ENCODE results near the gene LRRC8E. TPM values are rescaled to one million over a fixed set of nuclear protein-coding genes. Genes with fewer than 3 reads are reported as not detected.
A peak's percentile ranks its signal among the peaks of the same experiment; 100 is the strongest.

LRRC8E gene
- total RNA-seq, 1 donor from 2014 or later, result not detected

DNA sequence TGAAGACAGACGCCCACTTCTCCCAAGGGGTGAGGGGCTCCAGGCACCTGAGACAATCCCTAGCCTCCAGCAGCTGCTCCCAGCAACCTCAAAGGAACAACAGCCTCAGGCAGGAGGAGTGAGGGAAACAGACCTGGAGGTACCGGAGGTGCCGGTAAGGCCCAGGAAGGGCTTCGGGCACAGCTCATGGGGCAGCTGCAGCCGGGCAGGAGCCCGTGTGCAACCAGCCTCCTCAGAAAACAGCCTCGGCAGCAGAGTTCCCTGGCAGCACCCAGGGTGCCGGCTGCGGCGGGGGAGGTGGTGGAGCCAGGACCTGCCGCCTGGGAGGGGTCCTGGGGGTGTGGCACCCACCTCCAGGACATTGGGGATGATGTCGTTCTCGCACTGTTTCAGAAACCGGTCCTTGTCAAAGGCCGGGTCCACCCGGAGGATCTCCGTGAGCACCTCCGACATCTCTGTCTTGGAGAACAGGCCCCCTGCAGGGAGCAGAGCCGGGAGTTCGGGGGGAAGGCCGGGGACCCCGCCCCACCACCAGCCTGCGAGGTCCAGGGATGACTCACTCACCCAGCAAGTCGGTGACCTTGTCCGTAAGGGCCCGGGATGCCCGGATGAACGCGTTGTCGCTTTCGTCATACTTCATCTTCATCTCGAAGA, 44.1 kb downstream of the LRRC8E start:
- DNase-seq, result no peak
- no peak overlapping the region for H3K27ac Mint-ChIP-seq
- no peaks in the 10 kb centered on the region for H3K9me3 Mint-ChIP-seq
- intact Hi-C loops (cut with micrococcal nuclease), result no loop called here
- H3K4me3 Mint-ChIP-seq, result no peak overlapping the region
- H3K4me1 Mint-ChIP-seq, result peaks cover 7% of the 10 kb centered on the region
- peaks cover 34% of the 10 kb centered on the region for H3K36me3 Mint-ChIP-seq (ENCODE audit: low read depth)
- no peaks in the 10 kb centered on the region for H3K27me3 Mint-ChIP-seq

DNA sequence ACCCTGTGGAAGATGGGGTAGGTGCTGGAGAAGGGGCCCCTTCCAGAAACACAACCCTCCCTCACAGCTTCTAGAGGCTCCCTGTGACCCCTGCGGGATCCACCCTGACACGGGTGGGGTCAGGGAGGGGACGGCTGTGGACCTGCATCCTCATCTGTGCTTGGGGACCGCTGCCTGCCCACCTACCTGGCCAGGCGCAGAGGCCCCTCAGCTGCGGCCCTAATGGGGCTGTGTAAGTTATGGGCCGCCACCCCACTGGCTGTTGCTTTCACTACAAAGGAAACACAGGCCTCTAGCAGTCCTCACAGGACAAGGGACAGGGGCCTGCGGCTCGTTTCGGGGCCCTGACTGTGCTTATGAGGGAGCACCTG, 44.6 kb downstream of the LRRC8E start:
- peaks cover 38% of the 10 kb centered on the region for H3K36me3 Mint-ChIP-seq (ENCODE audit: low read depth)
- no peak overlapping the region for H3K27ac Mint-ChIP-seq
- peaks cover 7% of the 10 kb centered on the region for H3K4me1 Mint-ChIP-seq
- no peaks in the 10 kb centered on the region for H3K27me3 Mint-ChIP-seq
- H3K4me3 Mint-ChIP-seq, result no peak overlapping the region
- DNase-seq, result no peak
- intact Hi-C loops (cut with micrococcal nuclease), result no loop called here
- H3K9me3 Mint-ChIP-seq, result no peaks in the 10 kb centered on the region

DNA sequence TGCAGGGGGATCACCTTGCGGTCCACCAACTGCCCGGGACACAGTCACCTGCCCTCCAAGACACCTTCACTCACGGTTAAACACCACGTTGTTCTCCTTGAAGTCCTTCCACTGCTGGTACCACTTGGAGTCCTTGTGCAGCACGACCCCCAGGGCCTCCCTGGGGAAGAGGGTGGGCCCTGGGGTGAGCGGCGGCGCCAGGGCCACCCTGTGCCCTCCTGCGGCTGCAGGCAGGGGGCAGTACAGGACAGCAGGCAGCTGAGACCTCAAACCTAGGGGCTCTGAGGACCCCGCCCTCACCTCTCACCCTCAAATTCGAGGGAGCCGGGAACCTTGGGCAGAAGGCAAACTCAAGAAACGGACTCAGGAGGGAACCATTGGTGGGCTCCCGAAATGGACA, 45.1 kb downstream of the LRRC8E start:
- Mint-ChIP-seq H3K36me3 (ENCODE audit: low read depth) (peaks cover 37% of the 10 kb centered on the region), H3K27ac (no peak overlapping the region), H3K27me3 (no peaks in the 10 kb centered on the region), H3K4me1 (peaks cover 6% of the 10 kb centered on the region), H3K9me3 (no peaks in the 10 kb centered on the region), H3K4me3 (no peak overlapping the region)
- intact Hi-C loops (cut with micrococcal nuclease), result no loop called here
- DNase-seq, result no peak

DNA sequence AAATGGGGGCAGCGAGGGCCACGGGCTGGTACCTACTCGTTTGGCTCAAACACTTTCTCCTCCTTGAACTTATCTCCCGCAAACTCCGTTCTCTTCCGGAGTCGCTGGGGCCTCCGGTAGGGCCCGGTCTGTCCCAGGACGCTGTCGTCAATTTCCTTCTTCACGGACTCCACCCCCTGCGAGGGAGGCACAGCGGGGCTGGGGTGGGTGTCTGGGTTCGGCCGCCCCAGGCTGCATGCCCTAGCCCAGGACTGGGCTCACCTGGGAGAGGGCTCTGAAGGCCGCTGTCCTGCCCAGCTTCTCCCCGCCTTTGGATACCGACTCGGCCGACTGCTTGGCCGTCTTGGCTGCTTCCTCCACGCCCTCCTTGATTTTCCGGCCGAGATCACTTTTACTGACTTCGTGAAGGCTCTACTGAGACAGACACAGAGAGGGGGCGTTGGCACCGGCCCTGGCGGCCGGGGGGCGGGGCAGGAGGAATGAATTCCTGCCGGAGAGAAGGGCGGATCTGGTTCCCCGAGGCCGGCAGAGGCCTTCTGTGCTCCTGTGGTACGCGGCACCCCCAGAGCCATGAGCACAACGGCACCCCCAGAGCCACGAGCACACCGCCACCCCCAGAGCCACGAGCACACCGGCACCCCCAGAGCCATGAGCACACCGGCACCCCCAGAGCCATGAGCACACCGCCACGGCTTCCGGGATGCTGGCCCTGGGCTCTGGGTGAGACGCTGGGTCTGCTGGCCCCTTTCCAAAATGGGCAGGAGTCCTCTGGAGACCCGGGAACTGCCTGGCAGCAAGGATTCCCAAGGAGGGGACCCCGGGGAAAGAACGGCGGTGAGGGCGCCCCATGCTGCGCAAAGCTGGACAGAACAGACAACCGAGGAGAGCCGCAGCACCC, 45.8 kb downstream of the LRRC8E start:
- H3K27ac Mint-ChIP-seq, result no peak overlapping the region
- H3K9me3 Mint-ChIP-seq, result no peaks in the 10 kb centered on the region
- H3K36me3 Mint-ChIP-seq (ENCODE audit: low read depth), result peaks cover 39% of the 10 kb centered on the region
- no peak overlapping the region for H3K4me3 Mint-ChIP-seq
- H3K4me1 Mint-ChIP-seq, result peaks cover 2% of the 10 kb centered on the region
- no peaks in the 10 kb centered on the region for H3K27me3 Mint-ChIP-seq
- DNase-seq, result no peak
- intact Hi-C loops (cut with micrococcal nuclease), result no loop called here

DNA sequence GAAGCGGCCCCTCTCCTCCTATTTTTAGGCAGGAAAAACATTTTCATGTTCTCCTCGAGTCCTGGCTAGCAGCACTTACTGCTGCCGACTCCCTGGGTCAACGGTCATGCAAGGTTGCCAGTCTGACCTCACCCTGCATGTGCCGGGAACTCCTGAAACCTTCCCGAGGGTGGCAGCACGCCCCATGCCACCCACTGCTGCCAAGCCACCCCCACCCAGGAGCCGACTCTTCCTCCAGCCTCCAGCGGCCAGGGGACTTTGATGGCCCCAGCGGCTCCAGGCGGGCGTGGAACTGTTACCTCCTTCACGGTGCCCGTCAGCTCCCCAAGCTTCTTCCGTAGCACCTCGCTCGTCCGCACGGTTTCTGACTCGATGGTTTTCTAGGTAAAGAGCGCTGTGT, 46.5 kb downstream of the LRRC8E start:
- Mint-ChIP-seq H3K27ac (no peak overlapping the region), H3K4me3 (no peak overlapping the region), H3K27me3 (no peaks in the 10 kb centered on the region), H3K9me3 (no peaks in the 10 kb centered on the region), H3K36me3 (ENCODE audit: low read depth) (peaks cover 35% of the 10 kb centered on the region), H3K4me1 (no peaks in the 10 kb centered on the region)
- no peak for DNase-seq
- intact Hi-C loops (cut with micrococcal nuclease), result no loop called here

DNA sequence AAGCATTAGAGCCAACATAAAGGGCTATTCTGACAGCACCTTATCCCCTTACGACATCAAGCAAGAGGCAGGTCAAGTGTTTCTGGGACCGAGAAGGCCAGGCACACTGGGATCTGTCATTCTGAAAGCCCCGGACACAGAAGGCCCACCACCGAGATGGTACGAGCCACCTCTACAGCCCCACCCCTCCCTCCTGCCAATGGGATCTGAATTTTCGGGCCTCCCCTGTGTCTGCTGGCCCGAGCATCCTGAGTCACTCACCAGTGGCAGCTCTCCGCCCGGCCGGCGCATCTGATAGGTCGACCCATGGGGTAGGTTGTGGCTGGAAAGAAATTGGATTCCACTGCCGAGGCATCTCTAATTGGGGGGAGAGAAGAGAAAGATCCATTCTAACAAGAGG, 52.5 kb downstream of the LRRC8E start:
- Mint-ChIP-seq H3K27me3 (no peaks in the 10 kb centered on the region), H3K27ac (no peak overlapping the region), H3K9me3 (no peaks in the 10 kb centered on the region), H3K4me3 (peak overlapping the region; percentile 54), H3K36me3 (ENCODE audit: low read depth) (peaks cover 24% of the 10 kb centered on the region), H3K4me1 (peaks cover 22% of the 10 kb centered on the region)
- intact Hi-C loops (cut with micrococcal nuclease), result loop anchor here (5.0 to 10.0 kb wide), 2 partner anchors 214 to 1204 kb away; partner anchors contain the start of genes GPR108 and TRIP10
- no peak for DNase-seq

DNA sequence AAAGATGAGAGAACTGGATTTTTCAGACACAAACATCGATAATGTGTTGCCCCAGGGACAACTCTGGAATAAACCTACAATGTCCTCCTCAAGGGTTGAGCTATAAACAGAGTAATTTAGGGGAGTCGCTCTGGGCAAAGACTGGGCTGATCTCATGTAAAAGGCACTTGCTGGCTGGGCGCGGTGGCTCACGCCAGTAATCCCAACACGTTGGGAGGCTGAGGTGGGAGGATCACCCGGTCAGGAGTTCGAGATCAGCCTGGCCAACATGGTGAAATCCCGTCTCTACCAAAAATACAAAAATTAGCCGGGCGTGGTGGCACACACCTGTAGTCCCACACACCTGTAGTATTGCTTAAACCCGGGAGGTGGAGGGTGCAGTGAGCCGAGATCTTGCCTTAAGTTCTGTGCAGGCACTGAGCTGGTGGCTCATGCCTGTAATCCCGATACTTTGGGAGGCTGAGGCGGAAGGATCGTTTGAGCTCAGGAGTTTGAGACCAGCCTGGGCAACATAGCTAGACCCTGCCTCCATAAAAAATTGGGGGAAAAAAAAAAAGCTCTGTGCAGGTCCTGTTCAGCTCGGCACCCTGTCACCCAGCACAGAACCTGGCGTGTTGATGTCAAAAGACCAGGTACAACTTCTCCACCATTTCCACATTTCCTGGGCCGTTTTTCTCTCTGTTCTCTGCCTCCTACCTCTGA, 53.7 kb downstream of the LRRC8E start:
- Mint-ChIP-seq H3K36me3 (ENCODE audit: low read depth) (peaks cover 23% of the 10 kb centered on the region), H3K4me3 (peak overlapping the region; percentile 98), H3K27me3 (no peaks in the 10 kb centered on the region), H3K4me1 (peaks cover 22% of the 10 kb centered on the region), H3K9me3 (no peaks in the 10 kb centered on the region), H3K27ac (no peak overlapping the region)
- intact Hi-C loops (cut with micrococcal nuclease), result loop anchor here (5.0 to 10.0 kb wide), 2 partner anchors 213 to 1205 kb away; partner anchors contain the start of genes GPR108 and TRIP10
- DNase-seq, result no peak

DNA sequence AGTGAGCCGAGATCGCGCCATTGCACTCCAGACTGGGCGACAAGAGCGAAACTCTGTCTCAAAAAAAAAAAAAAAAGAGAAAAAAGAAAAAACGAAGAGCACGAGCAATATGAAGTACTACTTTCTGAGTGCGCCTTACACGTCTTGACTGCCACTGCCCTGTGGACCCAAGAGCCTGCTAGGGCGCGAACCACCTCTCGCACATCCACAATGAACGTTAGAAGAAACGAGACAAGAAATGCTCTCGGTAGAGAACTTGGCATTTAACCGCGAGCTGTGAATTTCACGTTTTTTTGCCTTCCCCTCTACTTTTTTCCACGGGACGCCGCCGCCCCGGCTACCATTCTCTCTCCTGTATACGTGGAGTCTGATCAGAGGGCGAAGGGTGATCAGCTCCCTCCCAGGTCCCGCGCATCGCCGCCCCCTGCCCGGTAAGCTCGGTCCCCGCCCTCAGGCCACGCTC, 54.7 kb downstream of the LRRC8E start:
- peaks cover 22% of the 10 kb centered on the region for H3K4me1 Mint-ChIP-seq
- H3K27ac Mint-ChIP-seq, result peak overlapping the region; percentile 98
- intact Hi-C loops (cut with micrococcal nuclease), result loop anchor here (1.0 to 10.0 kb wide), 5 partner anchors 18 to 1206 kb away; partner anchors contain the start of genes GPR108, MAP2K7, SNAPC2 and TRIP10
- H3K27me3 Mint-ChIP-seq, result no peaks in the 10 kb centered on the region
- peak overlapping the region; percentile 98 for H3K4me3 Mint-ChIP-seq
- DNase-seq, result no peak
- H3K9me3 Mint-ChIP-seq, result no peaks in the 10 kb centered on the region
- peaks cover 18% of the 10 kb centered on the region for H3K36me3 Mint-ChIP-seq (ENCODE audit: low read depth)

DNA sequence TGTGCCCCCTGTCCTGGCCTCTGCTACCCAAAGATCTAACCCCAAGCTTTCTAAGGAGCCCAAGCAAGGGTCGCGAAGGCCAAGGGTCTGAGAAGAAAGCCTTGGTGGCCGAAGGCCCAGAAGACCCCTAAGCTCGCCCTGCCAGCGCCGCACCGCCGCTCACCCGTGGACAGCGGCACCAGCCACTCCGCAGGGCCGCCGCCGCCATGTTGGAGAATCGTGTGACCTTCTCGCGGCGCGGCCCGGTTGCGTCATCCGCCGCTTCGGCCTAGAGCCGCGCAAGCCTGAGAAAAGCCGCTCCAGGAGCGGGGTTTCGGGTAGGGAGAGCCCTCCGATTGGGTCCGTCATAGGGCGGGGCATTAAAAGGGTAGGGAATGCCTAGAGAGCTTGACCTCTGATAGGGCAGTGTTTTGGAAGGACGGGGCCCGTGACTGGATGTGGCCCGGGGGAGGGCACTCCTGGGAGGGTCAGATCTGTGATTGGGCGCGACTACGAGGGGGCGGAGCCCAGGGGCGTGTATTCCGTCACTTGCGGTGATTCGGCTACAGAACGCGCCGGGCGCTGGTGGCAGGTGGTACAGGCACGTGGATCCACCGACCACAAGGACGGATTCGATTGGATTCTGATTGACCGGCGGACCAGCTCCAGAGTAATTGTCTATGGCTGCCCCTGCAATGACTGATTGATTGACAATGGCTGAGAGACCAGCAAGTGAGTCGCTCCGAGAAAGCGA, 55.3 kb downstream of the LRRC8E start, which contains the start of gene TIMM44:
TSS of gene TIMM44 (minus strand) at position 223 of the 733 bp plus-strand sequence. CDS start at position 208, 15 bp downstream.
- no peaks in the 10 kb centered on the region for H3K27me3 Mint-ChIP-seq
- H3K4me1 Mint-ChIP-seq, result peaks cover 22% of the 10 kb centered on the region
- H3K4me3 Mint-ChIP-seq, result peak within 1 kb of the TSS; percentile 98
- H3K36me3 Mint-ChIP-seq (ENCODE audit: low read depth), result peaks cover 18% of the 10 kb centered on the region
- intact Hi-C loops (cut with micrococcal nuclease), result loop anchor here (1.0 to 10.0 kb wide), 8 partner anchors 18 to 1206 kb away; partner anchors contain the start of genes GPR108, MAP2K7, SNAPC2 and TRIP10
- no peaks in the 10 kb centered on the region for H3K9me3 Mint-ChIP-seq
- H3K27ac Mint-ChIP-seq, result peak within 1 kb of the TSS; percentile 98
- peak; percentile 100 for DNase-seq

DNA sequence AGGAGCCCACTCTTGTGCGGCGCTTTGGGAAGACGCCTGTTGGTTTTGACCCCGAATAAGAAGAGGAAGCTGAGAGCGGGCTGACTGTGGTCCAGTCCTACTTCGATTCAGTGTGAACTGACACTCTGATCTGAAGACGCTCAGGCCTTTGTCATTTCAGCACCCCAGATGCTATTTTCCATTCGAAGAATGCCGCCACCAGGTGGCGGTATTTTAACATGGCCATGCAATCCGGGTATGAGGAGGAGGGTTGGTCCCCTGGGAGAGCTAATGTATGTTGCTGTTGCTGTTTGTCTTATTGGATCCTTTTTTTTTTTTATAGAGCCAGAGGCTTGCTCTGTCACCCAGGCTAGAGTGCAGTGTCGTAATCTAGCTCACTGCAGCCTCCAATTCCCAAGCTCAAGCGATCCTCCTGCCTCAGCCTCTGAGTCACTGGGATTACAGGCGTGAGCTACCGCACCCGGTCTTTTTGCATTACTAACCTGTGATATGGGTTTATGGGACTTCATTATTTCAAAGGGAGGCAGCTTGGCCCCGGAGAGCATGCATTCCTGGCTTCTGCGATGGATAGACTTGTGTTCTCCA, 56.0 kb downstream of the LRRC8E start:
- H3K4me3 Mint-ChIP-seq, result peak overlapping the region; percentile 98
- intact Hi-C loops (cut with micrococcal nuclease), result loop anchor here (1.0 to 10.0 kb wide), 5 partner anchors 58 to 1207 kb away; partner anchors contain the start of genes GPR108 and TRIP10
- H3K27ac Mint-ChIP-seq, result peak overlapping the region; percentile 98

DNA sequence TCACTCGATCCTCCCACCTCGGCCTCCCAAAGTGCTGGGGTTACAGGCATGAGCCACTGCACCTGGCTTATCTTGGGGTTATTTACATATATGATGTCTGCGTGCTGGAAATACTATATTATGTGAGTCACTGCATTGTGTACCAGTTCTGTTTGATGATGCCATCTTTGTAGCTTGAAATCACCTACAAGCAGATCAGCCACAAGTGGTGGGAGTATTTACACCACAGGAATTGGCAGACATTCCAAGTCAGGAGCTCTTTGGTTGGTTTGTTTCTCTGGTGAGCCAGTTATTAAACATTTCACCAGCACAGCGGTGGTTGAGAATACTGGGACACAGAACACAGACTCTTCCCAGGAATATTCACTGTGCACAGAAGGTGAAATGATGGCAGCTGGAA, 59.6 kb downstream of the LRRC8E start:
- Mint-ChIP-seq H3K27me3 (no peaks in the 10 kb centered on the region), H3K9me3 (no peaks in the 10 kb centered on the region), H3K36me3 (ENCODE audit: low read depth) (peaks cover 2% of the 10 kb centered on the region), H3K4me3 (no peak overlapping the region), H3K4me1 (peaks cover 16% of the 10 kb centered on the region), H3K27ac (no peak overlapping the region)
- intact Hi-C loops (cut with micrococcal nuclease), result loop anchor here (10.0 kb wide), 1 partner anchor 207 kb away; no protein-coding TSS in a partner anchor
- no peak for DNase-seq

More for the DNA sequence above, 56.0 kb downstream of the LRRC8E start:
- no peaks in the 10 kb centered on the region for H3K27me3 Mint-ChIP-seq
- peak; percentile 96 for DNase-seq
- no peaks in the 10 kb centered on the region for H3K9me3 Mint-ChIP-seq
- H3K36me3 Mint-ChIP-seq (ENCODE audit: low read depth), result peaks cover 14% of the 10 kb centered on the region
- H3K4me1 Mint-ChIP-seq, result peaks cover 22% of the 10 kb centered on the region
